Measurements from ENCODE around the gene MAPT. TPM values are rescaled to one million over a fixed set of nuclear protein-coding genes. Genes with fewer than 3 reads are reported as not detected.

MAPT gene
- polyA plus RNA-seq, 1 donor, result 10.0 TPM

DNA sequence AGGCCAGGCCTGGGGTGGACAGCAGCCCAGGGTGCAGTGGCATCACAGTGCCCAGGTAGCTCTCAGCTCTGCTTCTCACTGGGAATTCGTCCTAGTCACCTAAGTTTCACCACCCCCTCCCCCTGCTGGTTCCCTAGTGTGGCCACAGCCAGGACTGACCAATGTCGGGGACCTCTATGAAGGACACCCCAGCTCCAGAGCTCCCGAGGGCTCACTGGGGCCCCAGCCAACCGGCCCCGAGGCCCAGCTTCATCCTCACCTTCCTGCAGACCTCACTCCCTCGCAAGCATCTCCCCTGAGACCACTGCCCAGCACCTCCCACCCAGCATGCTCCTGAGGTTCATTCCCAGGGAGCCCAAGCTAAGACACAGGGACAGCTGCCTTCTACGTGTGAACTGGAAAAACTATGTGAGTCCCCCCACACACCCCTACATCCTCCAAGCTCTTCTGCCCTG is 44.8 kb upstream of the MAPT start:
- H3K4me3 ChIP-seq (ENCODE audit: low read length), result no peak overlapping the region
- H3K27me3 ChIP-seq (ENCODE audit: control insufficient read depth, insufficient read depth, low read length), result peaks cover 12% of the 10 kb centered on the region
- no peaks in the 10 kb centered on the region for H3K9me3 ChIP-seq (ENCODE audit: control insufficient read depth, low read depth, low read length)
- no peaks in the 10 kb centered on the region for H3K36me3 ChIP-seq (ENCODE audit: control insufficient read depth, insufficient read depth, low read length)
- no peak overlapping the region for H3K27ac ChIP-seq (ENCODE audit: low read length)
- DNase-seq, result no peak
- WGBS (ENCODE audit: insufficient coverage, low lambda C conversion rate), result no CpG with 5 or more reads among the region's 7 CpGs
- no peaks in the 10 kb centered on the region for H3K4me1 ChIP-seq (ENCODE audit: control insufficient read depth, insufficient read depth, low read length)

DNA sequence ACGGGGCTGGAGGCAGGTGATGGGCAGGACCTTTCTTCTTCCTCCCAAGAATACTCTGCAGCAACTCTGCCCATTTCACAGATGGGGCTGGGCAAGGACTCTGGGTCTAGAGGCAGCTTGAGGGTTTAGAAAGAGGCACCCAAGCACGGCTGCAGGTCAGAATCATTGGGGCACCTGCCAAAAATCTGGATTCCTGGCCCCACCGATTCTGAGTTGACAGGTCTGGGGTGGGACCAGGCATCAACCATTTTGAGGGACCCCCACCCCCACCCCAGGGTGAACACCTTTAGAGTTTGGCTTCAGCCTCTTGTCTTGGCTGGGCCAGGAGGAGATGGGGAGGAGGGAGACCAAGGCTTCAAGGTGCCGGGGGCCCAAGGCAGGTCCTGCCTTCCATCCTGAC is 44.3 kb upstream of the MAPT start:
- peaks cover 12% of the 10 kb centered on the region for H3K27me3 ChIP-seq (ENCODE audit: control insufficient read depth, insufficient read depth, low read length)
- H3K36me3 ChIP-seq (ENCODE audit: control insufficient read depth, insufficient read depth, low read length), result no peaks in the 10 kb centered on the region
- H3K27ac ChIP-seq (ENCODE audit: low read length), result no peak overlapping the region
- no peaks in the 10 kb centered on the region for H3K9me3 ChIP-seq (ENCODE audit: control insufficient read depth, low read depth, low read length)
- no peak for DNase-seq
- no CpG with 5 or more reads among the region's 4 CpGs for WGBS (ENCODE audit: insufficient coverage, low lambda C conversion rate)
- H3K4me1 ChIP-seq (ENCODE audit: control insufficient read depth, insufficient read depth, low read length), result no peaks in the 10 kb centered on the region
- no peak overlapping the region for H3K4me3 ChIP-seq (ENCODE audit: low read length)

DNA sequence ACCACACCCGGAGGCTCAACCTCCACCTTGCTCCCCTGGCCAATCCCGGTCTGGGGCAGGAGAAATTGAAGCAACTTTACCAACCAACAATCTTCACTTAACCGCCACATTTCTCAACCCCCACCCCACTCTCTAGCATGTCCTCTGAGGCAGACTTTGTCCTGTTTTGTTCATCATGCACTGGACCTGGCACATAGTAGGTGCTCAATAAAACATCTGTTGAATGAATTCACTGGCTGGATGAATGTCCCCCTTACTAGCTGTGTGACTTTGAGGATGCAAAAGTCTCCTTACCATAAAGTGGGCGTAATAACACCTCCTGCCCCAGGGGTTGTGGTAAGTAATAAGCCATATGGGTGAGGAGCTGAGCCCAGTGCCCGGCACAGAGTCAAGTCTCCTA is 43.9 kb upstream of the MAPT start:
- no peak overlapping the region for H3K4me3 ChIP-seq (ENCODE audit: low read length)
- no peaks in the 10 kb centered on the region for H3K36me3 ChIP-seq (ENCODE audit: control insufficient read depth, insufficient read depth, low read length)
- no peak overlapping the region for H3K27ac ChIP-seq (ENCODE audit: low read length)
- no peaks in the 10 kb centered on the region for H3K4me1 ChIP-seq (ENCODE audit: control insufficient read depth, insufficient read depth, low read length)
- H3K27me3 ChIP-seq (ENCODE audit: control insufficient read depth, insufficient read depth, low read length), result peaks cover 12% of the 10 kb centered on the region
- DNase-seq, result no peak
- no peaks in the 10 kb centered on the region for H3K9me3 ChIP-seq (ENCODE audit: control insufficient read depth, low read depth, low read length)
- no CpG with 5 or more reads among the region's 5 CpGs for WGBS (ENCODE audit: insufficient coverage, low lambda C conversion rate)

DNA sequence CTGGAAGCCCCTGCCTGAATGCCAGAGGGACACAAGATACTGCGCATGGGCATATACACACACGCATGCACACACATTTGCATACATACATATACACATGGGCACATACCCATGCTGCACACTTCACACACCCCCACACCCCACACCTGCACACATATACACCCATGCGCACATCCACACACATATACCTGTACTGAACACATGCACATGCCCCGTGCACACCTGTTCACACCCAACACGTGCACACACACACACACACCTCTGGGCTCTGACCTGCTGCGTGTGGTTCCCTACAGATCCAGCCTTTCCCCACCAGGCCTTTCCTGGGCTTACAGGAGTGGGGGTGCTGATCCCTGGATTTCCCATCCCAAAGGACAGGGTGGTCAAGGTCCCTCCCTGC is 43.3 kb upstream of the MAPT start:
- Histone ChIP-seq H3K36me3 (ENCODE audit: control insufficient read depth, insufficient read depth, low read length) (no peaks in the 10 kb centered on the region), H3K27me3 (ENCODE audit: control insufficient read depth, insufficient read depth, low read length) (peaks cover 12% of the 10 kb centered on the region), H3K4me3 (ENCODE audit: low read length) (no peak overlapping the region), H3K4me1 (ENCODE audit: control insufficient read depth, insufficient read depth, low read length) (no peaks in the 10 kb centered on the region), H3K9me3 (ENCODE audit: control insufficient read depth, low read depth, low read length) (no peaks in the 10 kb centered on the region), H3K27ac (ENCODE audit: low read length) (no peak overlapping the region)
- 100% methylated on average over 1 of the region's 6 CpGs for WGBS (ENCODE audit: insufficient coverage, low lambda C conversion rate)
- DNase-seq, result no peak

DNA sequence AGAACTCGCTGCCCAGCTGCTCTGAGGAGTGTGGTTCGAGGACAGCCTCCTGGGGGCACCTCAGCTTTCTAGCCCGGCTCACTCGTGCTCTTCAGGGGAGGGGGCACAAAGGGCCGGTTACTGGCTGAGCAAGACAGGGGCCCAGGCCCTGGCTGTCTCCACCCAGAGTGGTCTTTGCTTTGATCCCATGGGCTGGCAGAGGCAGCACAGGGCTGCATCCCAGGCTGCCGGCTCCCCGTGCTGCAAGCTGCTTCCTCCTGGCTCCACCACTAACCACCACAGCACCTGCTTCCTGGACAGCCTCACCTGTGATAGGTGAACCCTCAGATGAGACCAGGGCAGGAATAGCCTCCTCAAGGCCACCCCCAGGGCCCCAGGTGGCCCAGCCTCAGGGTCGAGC is 42.9 kb upstream of the MAPT start:
- no CpG with 5 or more reads among the region's 8 CpGs for WGBS (ENCODE audit: insufficient coverage, low lambda C conversion rate)
- Histone ChIP-seq H3K36me3 (ENCODE audit: control insufficient read depth, insufficient read depth, low read length) (no peaks in the 10 kb centered on the region), H3K4me1 (ENCODE audit: control insufficient read depth, insufficient read depth, low read length) (no peaks in the 10 kb centered on the region), H3K27me3 (ENCODE audit: control insufficient read depth, insufficient read depth, low read length) (peaks cover 12% of the 10 kb centered on the region), H3K27ac (ENCODE audit: low read length) (no peak overlapping the region), H3K9me3 (ENCODE audit: control insufficient read depth, low read depth, low read length) (no peaks in the 10 kb centered on the region), H3K4me3 (ENCODE audit: low read length) (no peak overlapping the region)
- DNase-seq, result no peak

DNA sequence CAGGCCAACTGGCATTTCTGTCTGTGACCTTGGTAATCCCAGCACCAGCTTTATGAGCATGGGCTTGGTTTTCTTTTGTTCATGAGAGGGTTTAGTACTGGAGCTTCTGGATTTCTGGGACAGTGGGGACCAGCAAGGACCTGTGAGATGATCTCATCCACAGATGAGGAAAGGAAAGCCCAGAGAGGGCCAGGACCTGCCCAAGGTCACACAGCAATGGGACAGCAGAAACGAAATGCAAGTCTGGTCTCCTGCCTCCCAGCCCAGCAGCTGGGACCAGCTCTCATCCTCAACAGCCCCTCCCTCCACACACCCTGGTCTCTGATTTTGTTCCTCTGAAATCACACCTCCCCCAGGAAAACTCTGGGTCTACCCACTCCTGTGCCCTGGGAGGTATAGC is 42.5 kb upstream of the MAPT start:
- Histone ChIP-seq H3K36me3 (ENCODE audit: control insufficient read depth, insufficient read depth, low read length) (no peaks in the 10 kb centered on the region), H3K27ac (ENCODE audit: low read length) (no peak overlapping the region), H3K4me1 (ENCODE audit: control insufficient read depth, insufficient read depth, low read length) (no peaks in the 10 kb centered on the region), H3K27me3 (ENCODE audit: control insufficient read depth, insufficient read depth, low read length) (peaks cover 12% of the 10 kb centered on the region), H3K4me3 (ENCODE audit: low read length) (no peak overlapping the region), H3K9me3 (ENCODE audit: control insufficient read depth, low read depth, low read length) (no peaks in the 10 kb centered on the region)
- no peak for DNase-seq
- WGBS (ENCODE audit: insufficient coverage, low lambda C conversion rate), result no CpG with 5 or more reads among the region's 1 CpG

DNA sequence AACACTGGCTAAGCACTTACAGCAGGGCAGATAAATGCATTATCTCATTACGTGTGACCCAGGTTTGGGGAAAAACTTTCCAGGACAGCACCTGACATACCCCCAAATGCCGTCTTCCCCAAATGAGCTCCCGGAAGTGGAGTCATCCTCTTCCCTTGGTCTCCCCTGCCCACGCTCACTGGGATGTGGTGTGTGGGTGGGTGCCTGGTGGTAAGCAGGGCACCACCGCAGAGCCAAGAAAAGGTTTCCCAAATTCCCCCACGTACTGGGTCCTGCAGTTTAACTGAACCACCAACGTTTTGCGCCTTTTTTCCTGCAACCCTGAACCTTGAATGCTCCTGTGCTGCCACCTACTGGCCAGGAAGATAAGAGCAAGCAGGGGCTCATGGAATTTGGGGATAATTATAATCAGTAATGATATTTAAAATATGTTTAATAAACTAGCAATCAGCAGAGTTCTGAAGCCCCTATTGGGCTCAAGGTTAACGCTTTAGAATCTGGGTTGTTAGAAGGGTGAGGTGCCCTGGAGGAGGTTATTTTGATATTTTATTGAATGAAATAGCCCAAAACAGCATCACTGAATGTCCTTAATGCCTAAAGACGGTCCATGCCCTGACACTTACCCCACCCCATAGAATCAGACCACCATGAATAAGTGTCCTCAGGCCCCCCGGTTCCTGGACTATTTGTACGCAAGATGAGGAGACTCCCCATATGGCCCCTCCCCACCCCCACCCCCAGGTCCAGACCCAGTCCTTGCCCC is 41.6 kb upstream of the MAPT start:
- no peak overlapping the region for H3K27ac ChIP-seq (ENCODE audit: low read length)
- peaks cover 12% of the 10 kb centered on the region for H3K27me3 ChIP-seq (ENCODE audit: control insufficient read depth, insufficient read depth, low read length)
- H3K4me1 ChIP-seq (ENCODE audit: control insufficient read depth, insufficient read depth, low read length), result no peaks in the 10 kb centered on the region
- H3K4me3 ChIP-seq (ENCODE audit: low read length), result no peak overlapping the region
- WGBS (ENCODE audit: insufficient coverage, low lambda C conversion rate), result no CpG with 5 or more reads among the region's 12 CpGs
- H3K9me3 ChIP-seq (ENCODE audit: control insufficient read depth, low read depth, low read length), result no peaks in the 10 kb centered on the region
- no peak for DNase-seq
- no peaks in the 10 kb centered on the region for H3K36me3 ChIP-seq (ENCODE audit: control insufficient read depth, insufficient read depth, low read length)

DNA sequence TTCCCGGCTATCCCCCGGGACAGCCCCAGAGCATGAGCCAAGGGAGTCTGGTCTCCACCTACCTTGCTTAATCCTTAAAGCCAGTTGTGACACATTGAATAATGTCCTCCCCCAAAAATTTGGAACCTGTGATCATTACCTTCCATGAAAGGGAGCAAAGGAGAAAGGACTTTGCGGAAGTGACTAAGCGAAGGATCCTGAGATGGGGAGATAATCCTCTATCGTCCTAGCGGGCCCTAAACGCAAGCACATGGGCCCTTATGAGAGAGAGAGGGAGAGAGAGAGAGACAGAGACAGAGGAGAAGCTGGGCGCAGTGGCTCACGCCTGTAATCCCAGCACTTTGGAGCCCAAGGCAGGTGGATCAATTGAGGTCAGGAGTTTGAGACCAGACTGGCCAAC is 40.1 kb upstream of the MAPT start:
- no CpG with 5 or more reads among the region's 9 CpGs for WGBS (ENCODE audit: insufficient coverage, low lambda C conversion rate)
- Histone ChIP-seq H3K27ac (ENCODE audit: low read length) (no peak overlapping the region), H3K9me3 (ENCODE audit: control insufficient read depth, low read depth, low read length) (no peaks in the 10 kb centered on the region), H3K27me3 (ENCODE audit: control insufficient read depth, insufficient read depth, low read length) (peaks cover 12% of the 10 kb centered on the region), H3K36me3 (ENCODE audit: control insufficient read depth, insufficient read depth, low read length) (no peaks in the 10 kb centered on the region), H3K4me3 (ENCODE audit: low read length) (no peak overlapping the region), H3K4me1 (ENCODE audit: control insufficient read depth, insufficient read depth, low read length) (no peaks in the 10 kb centered on the region)
- DNase-seq, result no peak

DNA sequence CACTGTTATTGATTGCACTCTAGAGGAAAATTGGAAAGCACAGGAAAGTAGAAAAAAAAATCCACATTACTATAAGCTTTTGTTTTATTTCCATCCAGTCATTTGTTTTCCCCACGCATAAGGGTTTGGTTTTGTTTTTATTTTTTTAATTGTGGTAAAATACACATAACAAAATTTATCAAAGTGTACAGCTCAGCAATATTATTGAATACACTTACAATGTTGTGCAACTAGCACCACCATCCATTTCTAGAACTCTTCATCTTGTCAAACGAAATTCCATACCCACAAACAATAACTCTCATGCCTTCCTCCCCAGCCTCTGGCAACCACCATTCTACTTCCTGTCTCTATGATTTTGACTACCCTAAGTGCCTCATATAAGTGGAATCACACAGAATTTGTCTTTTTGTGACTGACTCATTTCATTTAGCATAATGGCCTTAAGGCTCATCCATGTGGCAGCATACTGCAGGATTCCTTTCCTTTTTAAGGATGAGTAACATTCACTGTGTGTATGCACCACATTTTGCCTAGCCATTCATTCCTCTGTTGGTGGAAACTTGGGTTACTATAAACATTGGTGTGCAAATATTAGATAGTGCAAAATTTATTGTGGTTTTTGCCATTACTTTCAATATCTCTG is 38.5 kb upstream of the MAPT start:
- H3K4me1 ChIP-seq (ENCODE audit: control insufficient read depth, insufficient read depth, low read length), result no peaks in the 10 kb centered on the region
- H3K27me3 ChIP-seq (ENCODE audit: control insufficient read depth, insufficient read depth, low read length), result peaks cover 12% of the 10 kb centered on the region
- WGBS (ENCODE audit: insufficient coverage, low lambda C conversion rate), result 36% methylated on average over 1 of the region's 2 CpGs
- no peaks in the 10 kb centered on the region for H3K36me3 ChIP-seq (ENCODE audit: control insufficient read depth, insufficient read depth, low read length)
- H3K27ac ChIP-seq (ENCODE audit: low read length), result no peak overlapping the region
- no peak for DNase-seq
- no peaks in the 10 kb centered on the region for H3K9me3 ChIP-seq (ENCODE audit: control insufficient read depth, low read depth, low read length)
- no peak overlapping the region for H3K4me3 ChIP-seq (ENCODE audit: low read length)

DNA sequence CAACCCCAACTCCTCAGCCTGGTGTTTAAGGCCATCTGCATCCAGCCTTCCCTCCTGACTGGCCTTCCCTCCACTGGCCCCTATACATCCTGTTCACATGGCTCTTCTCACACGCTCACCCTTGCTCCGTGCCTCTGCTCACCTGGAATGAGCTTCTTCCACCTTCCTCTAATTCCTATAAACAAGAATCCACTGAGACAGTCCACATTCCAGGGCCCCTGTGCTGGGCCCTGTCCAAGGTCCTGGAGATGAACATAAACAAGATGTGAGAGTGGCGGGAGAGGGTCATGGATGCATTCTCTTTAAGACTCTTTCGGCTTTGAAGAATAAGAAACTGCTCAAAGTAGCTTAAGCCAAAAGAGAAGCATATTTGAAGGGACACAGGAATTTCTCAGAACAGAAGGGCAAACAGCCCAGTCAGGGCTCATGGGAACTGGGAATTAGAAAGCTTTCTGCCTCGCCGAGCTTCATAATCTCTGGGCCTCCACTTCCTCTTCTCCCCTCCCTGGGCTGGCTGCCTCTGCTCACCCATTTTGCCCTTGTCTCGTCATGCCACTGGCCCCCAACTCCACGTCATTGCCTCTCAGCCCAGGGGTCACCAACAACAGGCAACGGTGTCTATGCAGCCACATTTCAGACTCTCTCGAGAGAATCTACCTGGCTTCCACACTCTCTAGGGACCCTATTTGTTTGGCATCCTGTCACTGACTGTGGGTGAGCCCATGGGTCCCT is 36.2 kb upstream of the MAPT start:
- no peak overlapping the region for H3K27ac ChIP-seq (ENCODE audit: low read length)
- H3K4me3 ChIP-seq (ENCODE audit: low read length), result no peak overlapping the region
- H3K9me3 ChIP-seq (ENCODE audit: control insufficient read depth, low read depth, low read length), result no peaks in the 10 kb centered on the region
- peaks cover 3% of the 10 kb centered on the region for H3K27me3 ChIP-seq (ENCODE audit: control insufficient read depth, insufficient read depth, low read length)
- DNase-seq, result peak; percentile 29 to 59
- H3K36me3 ChIP-seq (ENCODE audit: control insufficient read depth, insufficient read depth, low read length), result no peaks in the 10 kb centered on the region
- 0% methylated on average over 2 of the region's 10 CpGs for WGBS (ENCODE audit: insufficient coverage, low lambda C conversion rate)
- no peaks in the 10 kb centered on the region for H3K4me1 ChIP-seq (ENCODE audit: control insufficient read depth, insufficient read depth, low read length)
